ENCODE results near the gene MBD5. TPM values are rescaled to one million over a fixed set of nuclear protein-coding genes. Genes with fewer than 3 reads are reported as not detected.

MBD5 gene
- total RNA-seq, 1 donor from 2014 or later, result 44.9 TPM

GRCh38 chr2:148218326-148219075 is 197.6 kb downstream of the MBD5 start:
- H3K4me1 Mint-ChIP-seq (ENCODE audit: unreplicated experiment), result no peaks in the 10 kb centered on the region
- no peaks in the 10 kb centered on the region for H3K27me3 Mint-ChIP-seq (ENCODE audit: unreplicated experiment)
- no peak overlapping the region for H3K27ac Mint-ChIP-seq (ENCODE audit: unreplicated experiment)
- DNase-seq (ENCODE audit: extremely low spot score, unreplicated experiment), result no peak
- TF ChIP-seq CTCF (IDR thresholded peaks at IDR 0.05), result no peak
- peaks cover 27% of the 10 kb centered on the region for H3K9me3 Mint-ChIP-seq (ENCODE audit: unreplicated experiment)
- no peak overlapping the region for H3K4me3 Mint-ChIP-seq (ENCODE audit: unreplicated experiment)
- peaks cover 13% of the 10 kb centered on the region for H3K36me3 Mint-ChIP-seq (ENCODE audit: unreplicated experiment)

- TF ChIP-seq CTCF (IDR thresholded peaks at IDR 0.05), result no peak
- H3K4me3 Mint-ChIP-seq (ENCODE audit: unreplicated experiment), result no peak overlapping the region
- DNase-seq (ENCODE audit: extremely low spot score, unreplicated experiment), result no peak
- no peak overlapping the region for H3K27ac Mint-ChIP-seq (ENCODE audit: unreplicated experiment)
- no peaks in the 10 kb centered on the region for H3K27me3 Mint-ChIP-seq (ENCODE audit: unreplicated experiment)
- H3K4me1 Mint-ChIP-seq (ENCODE audit: unreplicated experiment), result no peaks in the 10 kb centered on the region
- H3K9me3 Mint-ChIP-seq (ENCODE audit: unreplicated experiment), result peaks cover 32% of the 10 kb centered on the region
- peaks cover 22% of the 10 kb centered on the region for H3K36me3 Mint-ChIP-seq (ENCODE audit: unreplicated experiment)
These were observed 200.3 kb downstream of the MBD5 start for GRCh38 chr2:148221166-148221565.

- TF ChIP-seq CTCF (IDR thresholded peaks at IDR 0.05), result no peak
- Mint-ChIP-seq H3K27me3 (ENCODE audit: unreplicated experiment) (no peaks in the 10 kb centered on the region), H3K27ac (ENCODE audit: unreplicated experiment) (no peak overlapping the region), H3K4me1 (ENCODE audit: unreplicated experiment) (no peaks in the 10 kb centered on the region), H3K4me3 (ENCODE audit: unreplicated experiment) (no peak overlapping the region), H3K9me3 (ENCODE audit: unreplicated experiment) (peaks cover 32% of the 10 kb centered on the region), H3K36me3 (ENCODE audit: unreplicated experiment) (peaks cover 22% of the 10 kb centered on the region)
- no peak for DNase-seq (ENCODE audit: extremely low spot score, unreplicated experiment)
These were observed 201.0 kb downstream of the MBD5 start for GRCh38 chr2:148221926-148222325.

- TF ChIP-seq CTCF (IDR thresholded peaks at IDR 0.05), result no peak
- Mint-ChIP-seq H3K36me3 (ENCODE audit: unreplicated experiment) (peaks cover 32% of the 10 kb centered on the region), H3K27me3 (ENCODE audit: unreplicated experiment) (no peaks in the 10 kb centered on the region), H3K9me3 (ENCODE audit: unreplicated experiment) (peaks cover 10% of the 10 kb centered on the region), H3K4me1 (ENCODE audit: unreplicated experiment) (no peaks in the 10 kb centered on the region), H3K27ac (ENCODE audit: unreplicated experiment) (no peak overlapping the region), H3K4me3 (ENCODE audit: unreplicated experiment) (no peak overlapping the region)
- DNase-seq (ENCODE audit: extremely low spot score, unreplicated experiment), result no peak
These were observed 211.0 kb downstream of the MBD5 start for GRCh38 chr2:148231858-148232257.

- no peak for DNase-seq (ENCODE audit: extremely low spot score, unreplicated experiment)
- peaks cover 37% of the 10 kb centered on the region for H3K36me3 Mint-ChIP-seq (ENCODE audit: unreplicated experiment)
- no peak overlapping the region for H3K27ac Mint-ChIP-seq (ENCODE audit: unreplicated experiment)
- no peak for TF ChIP-seq CTCF (IDR thresholded peaks at IDR 0.05)
- H3K4me1 Mint-ChIP-seq (ENCODE audit: unreplicated experiment), result peaks cover 5% of the 10 kb centered on the region
- H3K27me3 Mint-ChIP-seq (ENCODE audit: unreplicated experiment), result no peaks in the 10 kb centered on the region
- peaks cover 11% of the 10 kb centered on the region for H3K9me3 Mint-ChIP-seq (ENCODE audit: unreplicated experiment)
- H3K4me3 Mint-ChIP-seq (ENCODE audit: unreplicated experiment), result no peak overlapping the region
These were observed 213.3 kb downstream of the MBD5 start for GRCh38 chr2:148234143-148234542.

All from osteocyte (in vitro differentiated cells).